Glutamatergic neuron (in vitro differentiated cells): ENCODE measurements around the gene CLTB. TPM values are rescaled to one million over a fixed set of nuclear protein-coding genes. Genes with fewer than 3 reads are reported as not detected.

ENCODE experiments used
- DNase-seq: peaks from one replicate; pipeline ENCODE4 v3.0.0; 2022
- H3K27ac Mint-ChIP-seq: one replicate; pipeline ENCODE4 v1.8.0; 2020; ENCODE audit warnings: mild to moderate bottlenecking, mixed read lengths, inconsistent platforms; ENCODE audit not compliant: unreplicated experiment
- H3K27me3 Mint-ChIP-seq: one replicate; pipeline ENCODE4 v1.8.0; 2020; ENCODE audit warnings: mild to moderate bottlenecking, moderate library complexity, mixed read lengths, inconsistent platforms; ENCODE audit not compliant: unreplicated experiment
- H3K36me3 Mint-ChIP-seq: one replicate; pipeline ENCODE4 v1.8.0; 2020; ENCODE audit warnings: mild to moderate bottlenecking, mixed read lengths, inconsistent platforms; ENCODE audit not compliant: unreplicated experiment
- H3K4me1 Mint-ChIP-seq: one replicate; pipeline ENCODE4 v1.8.0; 2020; ENCODE audit warnings: mild to moderate bottlenecking, low read depth, mixed read lengths, inconsistent platforms; ENCODE audit not compliant: unreplicated experiment
- H3K4me3 Mint-ChIP-seq: one replicate; pipeline ENCODE4 v1.8.0; 2020; ENCODE audit warnings: mild to moderate bottlenecking, mixed read lengths, inconsistent platforms; ENCODE audit not compliant: unreplicated experiment
- H3K9me3 Mint-ChIP-seq: one replicate; pipeline ENCODE4 v1.8.0; 2020; ENCODE audit warnings: mild to moderate bottlenecking, moderate library complexity, mixed read lengths, inconsistent platforms; ENCODE audit not compliant: unreplicated experiment
- CTCF ChIP-seq: fragments of 200-600 bp; sonication (generic); IDR thresholded peaks from one replicate; pipeline ENCODE4 v1.5.0; 2021; ENCODE audit not compliant: partially characterized antibody, unreplicated experiment
- total RNA-seq: library from RNA; stranded (reverse); fragmentation: NEBNext Ultra II Directional; extraction: Animal tissue kit (Norgen Biotek cat#: 25700); gene quantifications from one replicate; pipeline ENCODE4 v1.2.1, GENCODE V29; 2021; ENCODE audit not compliant: unreplicated experiment

Gene CLTB
- total RNA-seq, 1 donor from 2014 or later = 83.8 TPM

- no peaks in the 10 kb centered on the region for H3K36me3 Mint-ChIP-seq
- H3K4me1 Mint-ChIP-seq = peaks cover 17% of the 10 kb centered on the region
- H3K4me3 Mint-ChIP-seq = peak overlapping the region; percentile 94
- TF ChIP-seq CTCF = no peak
- peak overlapping the region; percentile 100 for H3K27ac Mint-ChIP-seq
- no peak for DNase-seq
- peaks cover 2% of the 10 kb centered on the region for H3K9me3 Mint-ChIP-seq
- peaks cover 4% of the 10 kb centered on the region for H3K27me3 Mint-ChIP-seq
These were observed 55.4 kb downstream of the CLTB start for GRCh38 chr5:176360894-176361436.

GRCh38 chr5:176359658-176360057 is 56.7 kb downstream of the CLTB start:
- H3K36me3 Mint-ChIP-seq = no peaks in the 10 kb centered on the region
- peak overlapping the region; percentile 68 for H3K27ac Mint-ChIP-seq
- H3K27me3 Mint-ChIP-seq = peaks cover 4% of the 10 kb centered on the region
- no peak for DNase-seq
- peak overlapping the region; percentile 85 for H3K4me3 Mint-ChIP-seq
- no peak for TF ChIP-seq CTCF
- H3K4me1 Mint-ChIP-seq = peaks cover 22% of the 10 kb centered on the region
- peaks cover 2% of the 10 kb centered on the region for H3K9me3 Mint-ChIP-seq

- no peak for DNase-seq
- peaks cover 2% of the 10 kb centered on the region for H3K9me3 Mint-ChIP-seq
- peaks cover 23% of the 10 kb centered on the region for H3K4me1 Mint-ChIP-seq
- H3K36me3 Mint-ChIP-seq = no peaks in the 10 kb centered on the region
- no peak overlapping the region for H3K4me3 Mint-ChIP-seq
- H3K27ac Mint-ChIP-seq = no peak overlapping the region
- H3K27me3 Mint-ChIP-seq = peaks cover 2% of the 10 kb centered on the region
- TF ChIP-seq CTCF = no peak
These were observed 60.2 kb downstream of the CLTB start for GRCh38 chr5:176356179-176356566.

- no peaks in the 10 kb centered on the region for H3K9me3 Mint-ChIP-seq
- TF ChIP-seq CTCF = peak; percentile 12
- no peaks in the 10 kb centered on the region for H3K27me3 Mint-ChIP-seq
- H3K4me1 Mint-ChIP-seq = peaks cover 23% of the 10 kb centered on the region
- no peak overlapping the region for H3K4me3 Mint-ChIP-seq
- H3K36me3 Mint-ChIP-seq = no peaks in the 10 kb centered on the region
- peak; percentile 26 for DNase-seq
- no peak overlapping the region for H3K27ac Mint-ChIP-seq
These were observed 60.8 kb downstream of the CLTB start for GRCh38 chr5:176355400-176356178.

- Mint-ChIP-seq H3K4me1 (peaks cover 17% of the 10 kb centered on the region), H3K9me3 (no peaks in the 10 kb centered on the region), H3K36me3 (peaks cover 4% of the 10 kb centered on the region), H3K27ac (no peak overlapping the region), H3K4me3 (no peak overlapping the region), H3K27me3 (no peaks in the 10 kb centered on the region)
- no peak for DNase-seq
- TF ChIP-seq CTCF = no peak
These were observed 62.8 kb downstream of the CLTB start for GRCh38 chr5:176353533-176353932.
